Esophagus (tissue), 2 donors: ENCODE data around the gene FBXL7. TPM values are rescaled to one million over a fixed set of nuclear protein-coding genes. Genes with fewer than 3 reads are reported as not detected.

Experiments used
- H3K27ac ChIP-seq, 2 donors: one replicate each; pipeline ENCODE4 v1.5.1; 2013; ENCODE audit warnings: low read depth in 2 of 2, mild to moderate bottlenecking in 2 of 2, inconsistent platforms in 1 of 2, low read length in 1 of 2, moderate library complexity in 1 of 2
- H3K27me3 ChIP-seq, 2 donors: one replicate each; pipeline ENCODE4 v1.6.1; 2013; ENCODE audit warnings: low read length in 2 of 2, control low read depth in 1 of 2, mild to moderate bottlenecking in 1 of 2; ENCODE audit not compliant: insufficient read depth in 2 of 2, control insufficient read depth in 1 of 2
- H3K36me3 ChIP-seq, 2 donors: one replicate each; pipeline ENCODE4 v1.6.1; 2013; ENCODE audit warnings: low read length in 1 of 2; ENCODE audit not compliant: control insufficient read depth in 2 of 2, insufficient read depth in 2 of 2
- H3K4me1 ChIP-seq, 2 donors: one replicate each; pipeline ENCODE4 v1.6.1; 2013; ENCODE audit warnings: low read length in 1 of 2; ENCODE audit not compliant: control insufficient read depth in 2 of 2, insufficient read depth in 2 of 2
- H3K4me3 ChIP-seq, 2 donors: one replicate each; pipeline ENCODE4 v1.5.1; 2013; ENCODE audit warnings: low read length in 2 of 2, mild to moderate bottlenecking in 2 of 2, low read depth in 1 of 2, moderate library complexity in 1 of 2
- H3K9me3 ChIP-seq, 2 donors: one replicate each; pipeline ENCODE4 v1.6.1; 2013; ENCODE audit warnings: mild to moderate bottlenecking in 2 of 2, low read depth in 1 of 2, low read length in 1 of 2, moderate library complexity in 1 of 2; ENCODE audit not compliant: control insufficient read depth in 2 of 2, insufficient read depth in 1 of 2
- WGBS, 2 donors: extraction: QIAGEN DNeasy Blood & Tissue Kit; methylation state at CpG; one replicate each; pipeline ENCODE4 v1.1.7; 2013; 5-methylcytosine and 5-hydroxymethylcytosine counted together
- polyA plus RNA-seq, 2 donors: library from polyadenylated mRNA; stranded (reverse); fragments of 200-250 nt; gene quantifications; one replicate each; pipeline ENCODE4 v1.2.3, GENCODE V29; 2013
- donor health status: healthy with polysubstance abuse.
- donor health status: Bipolar disorder and iron deficiency.

FBXL7 gene
- polyA plus RNA-seq, 2 donors = 1.8 to 4.4 TPM

DNA sequence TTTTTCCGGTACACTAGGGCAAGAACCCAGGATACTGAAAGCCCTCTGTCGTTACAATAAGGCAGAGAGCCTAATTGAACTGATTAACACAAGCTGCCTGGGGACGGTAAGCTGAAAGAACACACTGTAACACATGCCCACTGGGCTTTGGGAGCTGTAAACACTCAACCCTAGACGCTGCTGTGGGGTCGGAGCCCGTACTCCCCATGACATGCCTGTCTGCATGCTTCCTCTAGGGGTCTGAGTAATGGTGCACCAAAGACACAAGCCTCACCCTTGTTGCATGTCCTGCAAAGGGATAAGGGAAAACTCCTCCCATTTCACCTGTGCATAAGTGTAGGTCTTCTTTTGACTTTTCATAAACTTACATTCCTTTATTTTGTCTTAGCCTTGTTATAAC is 194.0 kb downstream of the FBXL7 start:
- Histone ChIP-seq H3K9me3 (no peaks in the 10 kb centered on the region), H3K4me1 (no peaks in the 10 kb centered on the region), H3K36me3 (no peaks in the 10 kb centered on the region), H3K27ac (no peak overlapping the region), H3K4me3 (no peak overlapping the region), H3K27me3 (no peaks in the 10 kb centered on the region)
- 76 to 81% methylated on average over 6 of the region's 6 CpGs for WGBS, 2 donors

DNA sequence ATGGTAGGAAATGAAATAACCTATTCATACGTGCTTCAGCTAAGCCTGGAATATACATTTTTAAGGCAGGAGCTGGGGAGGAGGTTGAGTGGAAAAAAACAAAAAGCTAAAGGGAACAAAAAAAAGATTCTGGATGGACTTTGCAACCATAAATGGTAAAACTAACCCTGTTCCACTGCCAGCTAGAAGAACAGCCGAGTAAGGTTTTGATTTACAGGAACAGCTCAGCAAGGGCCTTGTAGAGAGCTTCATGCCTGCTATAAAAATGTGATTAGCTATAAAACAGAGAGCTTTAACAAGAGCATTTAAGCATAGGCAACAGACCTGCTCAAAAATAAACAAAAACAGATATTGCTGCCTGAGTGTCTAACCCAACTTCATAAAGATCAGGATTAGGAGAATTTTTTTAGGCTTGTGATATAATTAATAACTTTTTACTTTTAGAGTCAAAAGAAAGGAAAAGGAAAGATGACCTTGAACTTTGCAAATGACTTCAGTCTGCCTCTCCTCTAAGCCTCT is 194.8 kb downstream of the FBXL7 start:
- Histone ChIP-seq H3K27me3 (no peaks in the 10 kb centered on the region), H3K4me3 (no peak overlapping the region), H3K36me3 (no peaks in the 10 kb centered on the region), H3K4me1 (no peaks in the 10 kb centered on the region), H3K9me3 (no peaks in the 10 kb centered on the region), H3K27ac (no peak overlapping the region)
- 45 to 53% methylated on average over 2 of the region's 2 CpGs for WGBS, 2 donors

DNA sequence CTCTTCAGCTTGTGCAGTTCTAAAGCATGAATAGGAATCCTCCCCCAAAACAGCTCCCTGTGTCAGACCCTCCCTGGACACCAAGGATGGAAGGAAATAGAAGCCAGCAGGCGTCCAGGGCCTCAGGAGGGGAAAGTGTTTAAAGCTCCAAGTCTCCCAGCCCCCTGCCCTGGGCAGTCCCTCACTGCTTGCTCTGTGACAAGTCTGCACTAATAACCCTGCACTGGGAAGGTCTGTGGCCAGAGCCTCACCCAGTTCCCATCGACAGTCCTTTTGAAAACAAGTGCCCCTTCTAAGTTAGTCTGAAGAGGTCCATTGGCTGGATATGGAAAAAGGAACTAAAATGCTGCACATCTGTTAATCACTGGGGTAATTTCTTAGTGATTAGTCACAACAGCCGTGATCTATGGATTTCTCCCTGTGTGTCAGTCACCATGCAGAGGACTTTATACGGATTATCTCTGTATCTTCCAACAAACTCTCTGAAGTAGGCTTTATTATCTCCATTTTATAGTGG is 195.3 kb downstream of the FBXL7 start:
- no peaks in the 10 kb centered on the region for H3K36me3 ChIP-seq
- WGBS, 2 donors = 34 to 48% methylated on average over 4 of the region's 4 CpGs
- no peaks in the 10 kb centered on the region for H3K4me1 ChIP-seq
- no peak overlapping the region for H3K27ac ChIP-seq
- H3K27me3 ChIP-seq = no peaks in the 10 kb centered on the region
- H3K9me3 ChIP-seq = no peaks in the 10 kb centered on the region
- no peak overlapping the region for H3K4me3 ChIP-seq

DNA sequence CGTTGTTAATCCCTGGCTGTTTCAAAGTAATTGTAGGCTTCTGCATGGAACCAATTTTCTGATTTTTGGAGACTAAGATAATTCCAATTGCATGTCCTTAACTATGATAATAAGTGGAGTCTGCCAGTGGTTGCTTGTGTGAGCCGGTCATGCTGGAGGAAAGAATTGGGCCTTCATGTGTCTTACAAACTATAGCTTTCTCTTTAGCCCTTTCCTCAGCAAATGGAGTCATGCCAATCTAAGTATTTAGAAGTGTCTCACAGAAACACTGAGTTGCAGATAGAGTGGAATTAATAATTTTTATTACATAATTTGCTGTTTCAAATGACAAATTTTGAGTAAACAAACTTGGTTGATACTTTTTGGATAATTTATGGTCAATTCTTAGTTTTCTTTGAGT is 200.4 kb downstream of the FBXL7 start:
- Histone ChIP-seq H3K36me3 (no peaks in the 10 kb centered on the region), H3K27ac (no peak overlapping the region), H3K4me3 (no peak overlapping the region), H3K9me3 (no peaks in the 10 kb centered on the region), H3K4me1 (no peaks in the 10 kb centered on the region), H3K27me3 (no peaks in the 10 kb centered on the region)
- WGBS, 2 donors = 89 to 93% methylated on average over 2 of the region's 2 CpGs

DNA sequence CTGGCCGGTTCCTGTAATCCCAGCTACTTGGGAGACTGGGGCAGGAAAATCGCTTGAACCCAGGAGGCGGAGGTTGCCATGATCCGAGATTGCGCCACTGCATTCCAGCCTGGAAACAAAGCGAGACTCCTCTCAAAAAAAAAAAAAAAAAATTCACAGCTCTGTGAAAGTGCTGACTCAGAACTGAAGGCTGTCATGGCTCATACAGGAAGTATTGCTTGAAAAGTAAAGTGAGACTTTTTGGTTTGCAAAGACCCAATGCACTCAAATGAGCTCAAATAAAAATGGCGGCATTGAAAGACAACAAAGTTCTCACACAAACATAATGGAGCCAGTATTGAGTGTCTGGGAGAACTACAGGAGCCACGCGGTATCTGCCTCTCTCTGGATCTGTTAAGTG is 202.1 kb downstream of the FBXL7 start:
- Histone ChIP-seq H3K36me3 (no peaks in the 10 kb centered on the region), H3K27ac (no peak overlapping the region), H3K9me3 (no peaks in the 10 kb centered on the region), H3K4me3 (no peak overlapping the region), H3K4me1 (no peaks in the 10 kb centered on the region), H3K27me3 (no peaks in the 10 kb centered on the region)
- 94 to 96% methylated on average over 9 of the region's 9 CpGs for WGBS, 2 donors

DNA sequence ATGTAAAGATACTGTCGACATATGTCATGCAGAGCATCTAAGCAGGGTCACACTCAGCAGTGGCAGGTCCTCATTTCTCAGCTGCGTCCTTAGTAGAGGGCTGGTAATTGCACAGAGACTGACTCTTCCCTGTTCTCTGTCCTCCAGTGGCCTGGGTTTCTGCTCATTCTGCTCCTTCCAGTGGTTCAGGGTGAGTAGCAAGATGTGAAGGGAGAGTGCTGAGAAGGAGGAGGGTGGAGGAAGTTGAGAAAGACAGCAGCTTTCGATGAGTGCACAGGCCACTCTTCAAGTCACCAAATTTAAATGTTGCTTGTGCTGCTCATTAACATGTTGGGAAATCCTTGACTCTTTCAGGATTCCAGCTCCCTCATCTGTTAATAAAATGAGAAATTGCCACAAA is 203.9 kb downstream of the FBXL7 start:
- Histone ChIP-seq H3K9me3 (no peaks in the 10 kb centered on the region), H3K4me3 (no peak overlapping the region), H3K4me1 (no peaks in the 10 kb centered on the region), H3K36me3 (no peaks in the 10 kb centered on the region), H3K27ac (no peak overlapping the region), H3K27me3 (no peaks in the 10 kb centered on the region)
- WGBS, 2 donors = 78 to 84% methylated on average over 3 of the region's 3 CpGs

DNA sequence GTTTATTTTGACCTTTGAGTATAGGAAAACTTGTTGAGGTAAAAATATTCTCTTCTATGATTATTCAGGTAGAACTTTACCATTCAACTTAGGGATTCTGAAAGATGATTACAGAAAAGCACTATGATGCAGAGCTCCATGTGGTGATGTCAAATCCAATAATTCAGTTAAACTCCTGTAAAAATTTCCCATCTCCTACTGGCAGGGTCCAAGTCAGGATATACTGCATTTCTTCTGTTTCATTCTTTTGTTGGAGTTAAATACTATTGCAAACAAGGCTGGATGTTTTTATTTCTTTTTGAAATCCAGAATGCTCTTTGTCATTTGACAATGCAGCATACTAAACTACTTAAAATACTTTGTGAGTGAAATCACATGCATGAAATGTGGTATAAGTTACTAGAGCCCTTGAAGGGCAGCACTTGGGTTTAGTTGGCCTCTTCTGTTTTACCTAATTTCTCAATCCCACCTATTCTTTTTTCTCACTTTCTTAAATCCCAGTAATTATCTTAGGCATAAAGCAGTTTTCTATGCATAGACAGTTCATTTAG is 204.5 kb downstream of the FBXL7 start:
- Histone ChIP-seq H3K27ac (no peak overlapping the region), H3K36me3 (no peaks in the 10 kb centered on the region), H3K4me1 (no peaks in the 10 kb centered on the region), H3K4me3 (no peak overlapping the region), H3K9me3 (no peaks in the 10 kb centered on the region), H3K27me3 (no peaks in the 10 kb centered on the region)

DNA sequence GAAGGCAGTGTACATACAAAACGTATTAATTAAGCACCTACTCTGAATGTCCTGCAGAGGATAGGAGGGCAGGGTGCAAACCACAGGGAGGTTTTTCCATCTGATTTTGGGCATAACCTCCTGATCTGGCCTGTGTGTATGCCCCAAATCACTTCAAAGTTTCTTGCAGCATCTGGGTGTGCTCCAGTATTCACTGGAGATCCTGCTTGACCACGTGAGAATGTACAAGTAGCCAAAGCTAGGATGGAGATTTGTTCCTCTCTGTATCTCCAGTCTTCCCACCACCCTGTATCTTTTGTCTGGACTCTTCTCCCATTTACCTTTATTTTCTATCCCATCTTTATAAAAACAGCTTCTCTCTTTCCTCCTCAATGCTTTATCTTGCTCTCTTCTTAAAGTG is 207.7 kb downstream of the FBXL7 start:
- H3K27ac ChIP-seq = no peak overlapping the region
- H3K27me3 ChIP-seq = no peaks in the 10 kb centered on the region
- no peaks in the 10 kb centered on the region for H3K9me3 ChIP-seq
- H3K4me1 ChIP-seq = no peaks in the 10 kb centered on the region
- WGBS, 2 donors = 53 to 59% methylated on average over 2 of the region's 2 CpGs
- H3K4me3 ChIP-seq = no peak overlapping the region
- no peaks in the 10 kb centered on the region for H3K36me3 ChIP-seq

DNA sequence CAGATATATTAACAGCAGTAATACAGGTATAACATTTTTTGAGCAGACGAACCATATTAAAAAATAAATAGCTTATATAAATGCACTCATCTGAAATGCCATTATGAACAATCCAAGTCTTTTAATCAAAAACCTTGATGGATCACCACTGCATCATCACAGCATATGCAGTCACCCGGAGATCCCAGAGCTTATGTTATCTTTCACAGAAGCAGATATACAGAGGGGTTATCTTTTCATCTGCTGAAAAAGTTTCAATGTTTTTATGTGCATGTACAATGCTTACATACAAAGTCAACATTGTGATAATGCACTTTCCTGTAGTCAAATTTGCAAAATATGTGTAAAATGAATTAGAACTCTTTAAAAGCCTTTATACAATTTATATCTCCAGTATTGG is 211.9 kb downstream of the FBXL7 start:
- Histone ChIP-seq H3K4me3 (no peak overlapping the region), H3K9me3 (no peaks in the 10 kb centered on the region), H3K27ac (no peak overlapping the region), H3K4me1 (no peaks in the 10 kb centered on the region), H3K27me3 (no peaks in the 10 kb centered on the region), H3K36me3 (no peaks in the 10 kb centered on the region)
- WGBS, 2 donors = 89 to 94% methylated on average over 2 of the region's 2 CpGs

DNA sequence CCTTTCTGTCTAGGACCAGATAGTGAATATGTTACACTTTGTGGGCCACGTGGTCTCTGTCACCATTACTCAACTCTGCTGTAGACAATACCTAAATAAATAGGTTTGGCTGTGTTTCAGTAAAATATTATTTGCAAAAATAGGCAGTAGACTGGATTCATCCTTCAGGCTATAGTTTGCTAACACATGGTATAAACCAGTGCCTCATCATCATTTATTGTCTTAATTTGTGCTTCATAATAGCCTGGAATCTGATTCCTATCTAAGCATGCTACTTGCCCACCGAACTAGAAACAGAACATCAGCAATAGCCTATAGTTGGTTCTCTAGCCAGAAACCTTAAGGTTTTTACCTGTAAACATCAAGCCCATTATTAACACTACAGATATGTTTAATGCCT is 215.6 kb downstream of the FBXL7 start:
- Histone ChIP-seq H3K36me3 (no peaks in the 10 kb centered on the region), H3K4me3 (no peak overlapping the region), H3K9me3 (no peaks in the 10 kb centered on the region), H3K4me1 (no peaks in the 10 kb centered on the region), H3K27ac (no peak overlapping the region), H3K27me3 (no peaks in the 10 kb centered on the region)
- 77 to 82% methylated on average over 2 of the region's 2 CpGs for WGBS, 2 donors
